Esophagus squamous epithelium (tissue), 5 donors: ENCODE results near the gene TKFC. TPM values are rescaled to one million over a fixed set of nuclear protein-coding genes. Genes with fewer than 3 reads are reported as not detected.

Experiments used
- DNase-seq: peaks from one replicate; lab custom pipeline; 2025; lab: John Stamatoyannopoulos, UW
- H3K27ac ChIP-seq, 4 donors: fragments of 200-600 bp; sonication (generic); one replicate each; pipeline ENCODE4 v1.5.1; 2016 to 2019; ENCODE audit warnings: mild to moderate bottlenecking in 1 of 4
- H3K27me3 ChIP-seq, 4 donors: fragments of 200-600 bp; sonication (generic); 1 replicate in 3 of 4; 2 replicates in 1 of 4; pipeline versions ENCODE4 v1.5.1 to v1.6.0; 2017 to 2021; ENCODE audit warnings: antibody characterized with exemption in 1 of 4
- H3K36me3 ChIP-seq, 3 donors: fragments of 200-600 bp; sonication (generic); one replicate each; pipeline ENCODE4 v1.5.1; 2016 to 2019
- H3K4me1 ChIP-seq, 3 donors: fragments of 200-600 bp; sonication (generic); one replicate each; pipeline ENCODE4 v1.5.1; 2017 to 2019
- H3K4me3 ChIP-seq, 4 donors: fragments of 200-600 bp; sonication (generic); 1 replicate in 3 of 4; 2 replicates in 1 of 4; pipeline ENCODE4 v1.5.1; 2016 to 2019; ENCODE audit warnings: mild to moderate bottlenecking in 2 of 4, moderate library complexity in 1 of 4
- H3K9me3 ChIP-seq, 3 donors: fragments of 200-600 bp; sonication (generic); one replicate each; pipeline ENCODE4 v1.5.1; 2016 to 2019
- POLR2A ChIP-seq, 4 donors: fragments of 450-650 bp; IDR thresholded peaks; one replicate each; pipeline ENCODE4 v1.6.1; 2017; ENCODE audit warnings: antibody characterized with exemption in 4 of 4, mild to moderate bottlenecking in 4 of 4, moderate library complexity in 3 of 4
- WGBS, 2 donors: methylation state at CpG; one replicate each; pipeline ENCODE4 v1.1.5; 2018; 5-methylcytosine and 5-hydroxymethylcytosine counted together
- intact Hi-C: fragments of 100-400 bp; cut with DNase I; formaldehyde crosslinking; loops from one replicate; pipeline ENCODE4 v1.15.0; 2022
- total RNA-seq, 4 donors: library from RNA; depleted of rRNA; stranded (reverse); fragments of >200 nt; gene quantifications; one replicate each; pipeline ENCODE4 v1.1.0, GENCODE V29; 2016
- TF ChIP-seq, protein P1 (sequence below), 6 experiments: fragments of 450-650 bp in 4 of 6; fragments of 200-600 bp in 2 of 6; sonication (generic) in 2 of 6; IDR thresholded peaks; one replicate each; pipeline ENCODE4 v1.5.1; 2016 to 2019; ENCODE audit warnings: antibody characterized with exemption in 6 of 6, mild to moderate bottlenecking in 4 of 6, moderate library complexity in 4 of 6
- donor health status: DM: yes; HTN: yes; CAD: no.

Gene TKFC
- total RNA-seq, 4 donors from 2014 or later, result 19.8 to 29.2 (median 26.4) TPM

DNA sequence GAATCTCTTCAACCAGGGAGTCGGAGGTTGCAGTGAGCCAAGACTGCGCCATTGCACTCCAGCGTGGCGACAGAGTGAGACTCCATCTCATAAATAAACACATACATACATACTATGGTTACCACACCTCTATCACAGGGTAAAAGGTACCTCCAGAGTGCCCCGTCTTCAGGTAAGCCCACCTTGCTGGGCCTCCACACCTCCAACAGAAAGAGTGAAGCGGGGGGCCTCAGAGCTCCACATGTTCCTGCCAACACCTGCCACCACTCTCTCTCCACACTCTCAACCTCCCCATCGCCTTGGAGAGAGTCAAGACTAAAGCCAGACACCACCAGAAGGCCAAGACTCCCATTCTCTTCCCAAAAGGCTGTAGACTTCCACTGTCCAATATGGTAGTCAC, 27.6 kb upstream of the TKFC start:
- H3K4me3 ChIP-seq, result no peak overlapping the region
- no peaks in the 10 kb centered on the region for H3K27me3 ChIP-seq
- intact Hi-C loops, result no loop called here
- no peaks in the 10 kb centered on the region for H3K4me1 ChIP-seq
- WGBS, 2 donors, result 93 to 96% methylated on average over 7 of the region's 7 CpGs
- H3K27ac ChIP-seq, result no peak overlapping the region
- H3K9me3 ChIP-seq, result no peaks in the 10 kb centered on the region
- DNase-seq, result no peak
- H3K36me3 ChIP-seq, result peaks cover 34 to 100% (median 65%) of the 10 kb centered on the region in 3 donors
- TF ChIP-seq, protein P1, sequence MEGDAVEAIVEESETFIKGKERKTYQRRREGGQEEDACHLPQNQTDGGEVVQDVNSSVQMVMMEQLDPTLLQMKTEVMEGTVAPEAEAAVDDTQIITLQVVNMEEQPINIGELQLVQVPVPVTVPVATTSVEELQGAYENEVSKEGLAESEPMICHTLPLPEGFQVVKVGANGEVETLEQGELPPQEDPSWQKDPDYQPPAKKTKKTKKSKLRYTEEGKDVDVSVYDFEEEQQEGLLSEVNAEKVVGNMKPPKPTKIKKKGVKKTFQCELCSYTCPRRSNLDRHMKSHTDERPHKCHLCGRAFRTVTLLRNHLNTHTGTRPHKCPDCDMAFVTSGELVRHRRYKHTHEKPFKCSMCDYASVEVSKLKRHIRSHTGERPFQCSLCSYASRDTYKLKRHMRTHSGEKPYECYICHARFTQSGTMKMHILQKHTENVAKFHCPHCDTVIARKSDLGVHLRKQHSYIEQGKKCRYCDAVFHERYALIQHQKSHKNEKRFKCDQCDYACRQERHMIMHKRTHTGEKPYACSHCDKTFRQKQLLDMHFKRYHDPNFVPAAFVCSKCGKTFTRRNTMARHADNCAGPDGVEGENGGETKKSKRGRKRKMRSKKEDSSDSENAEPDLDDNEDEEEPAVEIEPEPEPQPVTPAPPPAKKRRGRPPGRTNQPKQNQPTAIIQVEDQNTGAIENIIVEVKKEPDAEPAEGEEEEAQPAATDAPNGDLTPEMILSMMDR (IDR thresholded peaks at IDR 0.05), result no peak

DNA sequence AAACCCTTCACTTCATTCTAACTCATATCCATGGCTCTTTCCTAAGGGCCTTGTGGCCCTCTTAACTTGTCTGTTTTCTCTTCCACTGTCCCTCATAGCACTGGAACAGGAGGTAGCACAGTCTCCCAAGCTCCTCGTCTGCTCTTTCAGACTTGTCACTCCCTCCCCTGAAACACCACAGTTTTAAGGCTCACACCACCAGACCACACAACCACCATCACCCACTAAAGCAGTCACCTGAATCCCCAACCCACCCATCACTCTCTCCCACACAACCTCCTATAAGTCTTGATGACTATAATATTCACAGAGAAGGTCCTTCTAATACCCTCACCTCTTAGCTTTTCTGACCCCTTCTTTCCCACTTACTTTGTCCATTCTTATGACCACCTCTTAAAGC, 26.8 kb upstream of the TKFC start:
- no peak overlapping the region for H3K4me3 ChIP-seq
- TF ChIP-seq, protein P1 (IDR thresholded peaks at IDR 0.05), result no peak
- TF ChIP-seq POLR2A (IDR thresholded peaks at IDR 0.05), result no peak
- 65 to 100% methylated on average over 1 of the region's 1 CpG for WGBS, 2 donors

DNA sequence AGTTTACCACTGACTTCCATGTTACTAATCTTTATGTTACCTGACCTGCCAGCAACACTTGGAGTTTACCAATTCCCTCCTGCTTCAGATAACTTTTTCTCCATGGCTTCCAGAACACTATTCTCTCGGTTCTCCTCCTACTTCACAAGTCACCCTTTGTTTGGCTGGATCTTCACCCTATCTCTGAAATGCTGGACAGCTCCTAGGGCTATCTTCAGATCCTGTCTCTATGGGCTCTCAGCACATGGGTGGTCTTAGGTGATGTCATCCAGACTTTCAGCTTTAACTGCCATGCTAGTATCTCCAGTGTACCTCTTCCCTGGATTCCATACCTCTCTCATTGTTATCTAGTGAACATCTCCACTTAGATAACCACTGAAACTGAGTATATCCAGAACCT, 25.7 kb upstream of the TKFC start:
- Histone ChIP-seq H3K36me3 (peaks cover 40 to 100% (median 71%) of the 10 kb centered on the region in 3 donors), H3K4me3 (no peak overlapping the region), H3K4me1 (no peaks in the 10 kb centered on the region), H3K27me3 (no peaks in the 10 kb centered on the region), H3K9me3 (no peaks in the 10 kb centered on the region), H3K27ac (no peak overlapping the region)
- 82 to 90% methylated on average over 1 of the region's 1 CpG for WGBS, 2 donors
- TF ChIP-seq, protein P1 (IDR thresholded peaks at IDR 0.05), result no peak
- TF ChIP-seq POLR2A (IDR thresholded peaks at IDR 0.05), result no peak
- intact Hi-C loops, result no loop called here
- no peak for DNase-seq

More for the DNA sequence above, 26.8 kb upstream of the TKFC start:
- intact Hi-C loops, result no loop called here
- Histone ChIP-seq H3K36me3 (peaks cover 35 to 100% (median 72%) of the 10 kb centered on the region in 3 donors), H3K27ac (no peak overlapping the region), H3K9me3 (no peaks in the 10 kb centered on the region), H3K27me3 (no peaks in the 10 kb centered on the region), H3K4me1 (no peaks in the 10 kb centered on the region)
- DNase-seq, result no peak

DNA sequence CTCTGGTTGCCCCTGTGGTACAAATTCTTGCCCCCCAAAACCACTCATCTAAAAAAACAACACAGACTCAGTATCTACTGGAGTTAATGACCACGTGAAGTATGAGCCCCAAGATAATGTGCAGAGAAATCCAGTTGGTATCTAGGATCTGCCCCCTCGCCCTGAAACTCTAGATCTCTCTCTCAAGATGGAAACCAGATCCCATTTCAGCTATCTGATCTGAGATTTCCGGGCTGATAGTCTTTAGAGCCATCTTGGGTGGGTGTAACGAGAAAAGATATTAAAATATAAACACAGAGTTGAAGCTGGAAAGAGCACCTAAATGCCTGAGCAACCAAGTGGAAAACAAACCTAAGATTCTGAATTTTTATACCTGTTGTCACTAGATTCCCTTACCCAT, 23.9 kb upstream of the TKFC start:
- no peak for DNase-seq
- Histone ChIP-seq H3K36me3 (peaks cover 50 to 100% (median 78%) of the 10 kb centered on the region in 3 donors), H3K27me3 (no peaks in the 10 kb centered on the region), H3K4me1 (no peaks in the 10 kb centered on the region), H3K4me3 (no peak overlapping the region), H3K9me3 (no peaks in the 10 kb centered on the region), H3K27ac (no peak overlapping the region)
- TF ChIP-seq POLR2A (IDR thresholded peaks at IDR 0.05), result no peak
- TF ChIP-seq, protein P1 (IDR thresholded peaks at IDR 0.05), result no peak
- intact Hi-C loops, result no loop called here
- 93 to 95% methylated on average over 4 of the region's 4 CpGs for WGBS, 2 donors

DNA sequence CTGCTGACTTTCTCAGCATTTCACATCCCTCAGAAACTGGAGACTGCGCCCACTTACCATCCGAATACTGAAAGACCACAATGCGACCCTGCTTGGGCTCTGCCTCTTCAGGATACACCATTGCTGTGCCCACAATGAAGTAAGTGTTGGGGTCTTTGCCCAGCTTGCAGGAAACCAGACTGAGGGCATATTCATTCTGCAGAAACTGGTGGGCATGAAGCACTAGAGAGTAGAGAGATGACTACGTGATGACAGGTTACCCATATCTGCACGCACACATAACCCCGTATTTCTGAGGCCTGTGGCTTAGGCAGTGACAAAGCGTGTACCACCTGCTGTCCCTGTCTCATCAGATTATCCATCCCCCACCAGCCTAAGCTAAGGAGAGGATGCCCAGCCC, 23.3 kb upstream of the TKFC start:
- 87 to 92% methylated on average over 7 of the region's 7 CpGs for WGBS, 2 donors
- H3K4me3 ChIP-seq, result no peak overlapping the region
- intact Hi-C loops, result no loop called here
- no peak for DNase-seq
- no peaks in the 10 kb centered on the region for H3K9me3 ChIP-seq
- H3K27me3 ChIP-seq, result no peaks in the 10 kb centered on the region
- no peaks in the 10 kb centered on the region for H3K4me1 ChIP-seq
- peaks cover 56 to 100% (median 76%) of the 10 kb centered on the region in 3 donors for H3K36me3 ChIP-seq
- TF ChIP-seq POLR2A (IDR thresholded peaks at IDR 0.05), result no peak
- TF ChIP-seq, protein P1 (IDR thresholded peaks at IDR 0.05), result no peak
- no peak overlapping the region for H3K27ac ChIP-seq
